Lung (tissue), 12 donors: Measurements from ENCODE around the gene TAF8. TPM values are rescaled to one million over a fixed set of nuclear protein-coding genes. Genes with fewer than 3 reads are reported as not detected.

Experiments used
- ATAC-seq: fragments of 200-7000 bp; cut with Tn5 transposase; one replicate; pipeline ENCODE4 v1.9.1; 2020; ENCODE audit warnings: moderate number of reproducible peaks; ENCODE audit not compliant: insufficient read depth, low FRiP score
- DNase-seq, 3 donors: peaks; one replicate each; pipeline ENCODE4 v3.0.0-alpha.2; 2013 to 2017
- H3K27ac ChIP-seq, 2 donors: one replicate each; pipeline ENCODE4 v1.5.1; 2013; ENCODE audit warnings: mild to moderate bottlenecking in 2 of 2, moderate library complexity in 2 of 2, control low read depth in 1 of 2, inconsistent platforms in 1 of 2, low read depth in 1 of 2, low read length in 1 of 2
- H3K27me3 ChIP-seq, 3 donors: one replicate each; pipeline ENCODE4 v1.5.1; 2013; ENCODE audit warnings: low read length in 2 of 3; ENCODE audit not compliant: control insufficient read depth in 3 of 3, insufficient read depth in 3 of 3
- H3K36me3 ChIP-seq, 4 donors: one replicate each; pipeline ENCODE4 v1.5.1; 2013; ENCODE audit warnings: low read length in 4 of 4, mild to moderate bottlenecking in 1 of 4, moderate library complexity in 1 of 4; ENCODE audit not compliant: control insufficient read depth in 4 of 4, insufficient read depth in 4 of 4
- H3K4me1 ChIP-seq, 5 donors: one replicate each; pipeline ENCODE4 v1.5.1; 2013; ENCODE audit warnings: low read length in 5 of 5, mild to moderate bottlenecking in 2 of 5, moderate library complexity in 1 of 5; ENCODE audit not compliant: control insufficient read depth in 5 of 5, insufficient read depth in 5 of 5
- H3K4me3 ChIP-seq: one replicate; pipeline ENCODE4 v1.5.1; 2013; ENCODE audit warnings: mild to moderate bottlenecking, control low read depth, moderate library complexity
- H3K9ac ChIP-seq, 2 donors: one replicate each; pipeline ENCODE4 v1.5.1; 2013; ENCODE audit warnings: low read length in 2 of 2, control low read depth in 1 of 2; ENCODE audit not compliant: insufficient read depth in 1 of 2
- H3K9me3 ChIP-seq, 4 donors: one replicate each; pipeline ENCODE4 v1.5.1; 2013; ENCODE audit warnings: low read length in 3 of 4, mild to moderate bottlenecking in 1 of 4, moderate library complexity in 1 of 4; ENCODE audit not compliant: control insufficient read depth in 4 of 4, insufficient read depth in 3 of 4
- CTCF ChIP-seq: IDR thresholded peaks from 2 replicates; pipeline ENCODE4 v1.5.1; 2012; ENCODE audit warnings: mild to moderate bottlenecking; ENCODE audit errors: control extremely low read depth, extremely low read depth
- WGBS, 2 donors: extraction: QIAGEN DNeasy Blood & Tissue Kit; methylation state at CpG; one replicate each; pipeline ENCODE4 v1.1.7; 2013; 5-methylcytosine and 5-hydroxymethylcytosine counted together
- polyA plus RNA-seq, 2 donors: library from polyadenylated mRNA; stranded (reverse); fragments of 200-250 nt; gene quantifications; one replicate each; pipeline ENCODE4 v1.2.1, GENCODE V29; 2013
- total RNA-seq, 2 donors: library from RNA; depleted of rRNA in 1 of 2; stranded (reverse); fragments of >200 nt in 1 of 2; gene quantifications; one replicate each; pipeline ENCODE4 v1.2.1, GENCODE V29; 2014 to 2021
- donor health status: control.
- donor health status: control.
- donor health status: Bipolar disorder and iron deficiency.
- donor health status: healthy.
- donor health status: DM: yes; HTN: yes; CAD: no.

The TAF8 gene
- total and polyA plus RNA-seq, 4 donors: 14.0 to 26.7 (median 17.0) TPM

- no peak for TF ChIP-seq CTCF
- no peak overlapping the region for H3K4me3 ChIP-seq
- H3K4me1 ChIP-seq: peaks cover 0 to 3% (median 0%) of the 10 kb centered on the region in 5 donors
- peaks cover 0 to 2% (median 0%) of the 10 kb centered on the region in 4 donors for H3K36me3 ChIP-seq
- 74 to 84% methylated on average over 9 of the region's 9 CpGs for WGBS, 2 donors
- DNase-seq (no peak), ATAC-seq (no peak)
- no peaks in the 10 kb centered on the region for H3K27me3 ChIP-seq
- H3K9ac ChIP-seq: no peak overlapping the region
- H3K9me3 ChIP-seq: no peaks in the 10 kb centered on the region
- no peak overlapping the region for H3K27ac ChIP-seq
Measured at GRCh38 chr6:42091718-42092023, 41.3 kb downstream of the TAF8 start.

GRCh38 chr6:42093582-42094329 lies 43.4 kb downstream of the TAF8 start:
- ATAC-seq (no peak), DNase-seq (no peak)
- 78 to 87% methylated on average over 10 of the region's 10 CpGs for WGBS, 2 donors
- Histone ChIP-seq H3K9ac (no peak overlapping the region), H3K27me3 (no peaks in the 10 kb centered on the region), H3K9me3 (no peaks in the 10 kb centered on the region), H3K36me3 (no peaks in the 10 kb centered on the region), H3K4me3 (no peak overlapping the region), H3K4me1 (peaks cover 0 to 4% (median 0%) of the 10 kb centered on the region in 5 donors), H3K27ac (no peak overlapping the region)
- TF ChIP-seq CTCF: no peak

GRCh38 chr6:42095094-42095493 lies 44.8 kb downstream of the TAF8 start:
- no peak for ATAC-seq
- no peak for TF ChIP-seq CTCF
- WGBS, 2 donors: 96 to 100% methylated on average over 1 of the region's 1 CpG
- H3K9me3 ChIP-seq: no peaks in the 10 kb centered on the region
- no peak overlapping the region for H3K4me3 ChIP-seq
- no peak for DNase-seq
- H3K27me3 ChIP-seq: no peaks in the 10 kb centered on the region
- H3K36me3 ChIP-seq: no peaks in the 10 kb centered on the region
- peaks cover 0 to 6% (median 0%) of the 10 kb centered on the region in 5 donors for H3K4me1 ChIP-seq
- H3K27ac ChIP-seq: no peak overlapping the region
- H3K9ac ChIP-seq: no peak overlapping the region
